ENCODE measurements around the gene NKX3-2. TPM values are rescaled to one million over a fixed set of nuclear protein-coding genes. Genes with fewer than 3 reads are reported as not detected.

Gene NKX3-2
- total RNA-seq, 1 experiment from 2014 or later, result 1.2 TPM

- Histone ChIP-seq H3K4me3 (ENCODE audit: low read depth in 2 of 2, low read length in 2 of 2) (no peak overlapping the region), H3K36me3 (ENCODE audit: control insufficient read depth, insufficient read depth, low read length) (no peaks in the 10 kb centered on the region), H3K4me1 (ENCODE audit: control insufficient read depth, insufficient read depth, low read length) (no peaks in the 10 kb centered on the region), H3K9me3 (ENCODE audit: control insufficient read depth, insufficient read depth, low read depth, low read length) (no peaks in the 10 kb centered on the region), H3K27me3 (ENCODE audit: control insufficient read depth, insufficient read depth, low read length) (no peaks in the 10 kb centered on the region), H3K27ac (ENCODE audit: low read length) (no peak overlapping the region)
- DNase-seq (ENCODE audit: low read depth, low spot score) (no peak), ATAC-seq (no peak)
- no peak for TF ChIP-seq REST (IDR thresholded peaks at IDR 0.05; ENCODE audit: insufficient read depth in 1 of 2, low read depth in 2 of 2, low read length in 1 of 2)
- no peak for TF ChIP-seq POLR2AphosphoS5 (IDR thresholded peaks at IDR 0.05; ENCODE audit: low read depth, low read length)
- no peak for TF ChIP-seq SIN3A (IDR thresholded peaks at IDR 0.05; ENCODE audit: borderline replicate concordance, insufficient read depth, low read depth, low read length)
- TF ChIP-seq TCF7L2 (IDR thresholded peaks at IDR 0.05; ENCODE audit: low read depth, low read length), result no peak
- no peak for TF ChIP-seq CTCF (IDR thresholded peaks at IDR 0.05)
- ChIA-PET POLR2A (no interaction called here), CTCF (no interaction called here)
- BruUV-seq (replicated peaks), result no TSS peak
- in situ Hi-C loops (cut with HindIII; ENCODE audit: low pct_unique_long_range_greater_than_20kb, low sequenced_read_pairs) (no loop called here), intact Hi-C loops (cut with micrococcal nuclease; ENCODE audit: unreplicated experiment) (no loop called here)
Measured at GRCh38 chr4:13525606-13526281, 18.6 kb downstream of the NKX3-2 start.

GRCh38 chr4:13524504-13525243, 19.6 kb downstream of the NKX3-2 start:
- POLR2A ChIA-PET, result no interaction called here
- Histone ChIP-seq H3K4me1 (ENCODE audit: control insufficient read depth, insufficient read depth, low read length) (no peaks in the 10 kb centered on the region), H3K27me3 (ENCODE audit: control insufficient read depth, insufficient read depth, low read length) (no peaks in the 10 kb centered on the region), H3K36me3 (ENCODE audit: control insufficient read depth, insufficient read depth, low read length) (no peaks in the 10 kb centered on the region), H3K27ac (ENCODE audit: low read length) (no peak overlapping the region), H3K4me3 (ENCODE audit: low read depth in 2 of 2, low read length in 2 of 2) (no peak overlapping the region), H3K9me3 (ENCODE audit: control insufficient read depth, insufficient read depth, low read depth, low read length) (no peaks in the 10 kb centered on the region)
- DNase-seq (ENCODE audit: low read depth, low spot score) (no peak), ATAC-seq (no peak)
- CTCF ChIA-PET, result no interaction called here
- intact Hi-C loops (cut with micrococcal nuclease; ENCODE audit: unreplicated experiment), result no loop called here
- in situ Hi-C loops (cut with HindIII; ENCODE audit: low pct_unique_long_range_greater_than_20kb, low sequenced_read_pairs), result no loop called here
- no TSS peak for BruUV-seq (replicated peaks)
- TF ChIP-seq CTCF (IDR thresholded peaks at IDR 0.05) (no peak), SIN3A (IDR thresholded peaks at IDR 0.05; ENCODE audit: borderline replicate concordance, insufficient read depth, low read depth, low read length) (no peak), TCF7L2 (IDR thresholded peaks at IDR 0.05; ENCODE audit: low read depth, low read length) (no peak), REST (IDR thresholded peaks at IDR 0.05; ENCODE audit: insufficient read depth in 1 of 2, low read depth in 2 of 2, low read length in 1 of 2) (no peak), POLR2AphosphoS5 (IDR thresholded peaks at IDR 0.05; ENCODE audit: low read depth, low read length) (no peak)
